ENCODE results near the gene AUTS2.

The AUTS2 gene

GRCh38 chr7:69825113-69825972 lies 227.1 kb downstream of the AUTS2 start:
- peak; percentile 13 for DNase-seq

- no peak for DNase-seq
Observed at GRCh38 chr7:69826283-69826682, 228.0 kb downstream of the AUTS2 start.

GRCh38 chr7:69827140-69827539 lies 228.9 kb downstream of the AUTS2 start:
- DNase-seq = no peak

DNA sequence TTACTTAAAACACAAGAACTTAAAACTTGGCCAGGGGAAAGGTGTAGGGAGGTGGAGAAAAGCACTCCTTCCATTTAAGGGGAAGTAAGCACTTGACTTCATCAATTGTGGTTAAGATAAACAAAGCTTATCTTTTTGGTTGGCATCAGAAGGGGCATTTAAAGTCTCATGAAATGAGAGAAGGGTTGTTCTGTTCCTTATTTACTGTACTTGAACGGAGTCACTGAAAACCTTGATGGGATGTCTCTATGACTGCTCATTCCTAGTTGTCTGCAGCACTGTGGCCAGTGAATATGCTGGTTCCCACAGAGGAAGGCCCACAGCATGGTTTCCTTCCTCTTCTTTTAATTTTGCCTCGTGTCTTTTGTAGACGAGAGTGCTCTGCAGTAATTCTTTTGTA lies 229.3 kb downstream of the AUTS2 start:
- DNase-seq = no peak

DNA sequence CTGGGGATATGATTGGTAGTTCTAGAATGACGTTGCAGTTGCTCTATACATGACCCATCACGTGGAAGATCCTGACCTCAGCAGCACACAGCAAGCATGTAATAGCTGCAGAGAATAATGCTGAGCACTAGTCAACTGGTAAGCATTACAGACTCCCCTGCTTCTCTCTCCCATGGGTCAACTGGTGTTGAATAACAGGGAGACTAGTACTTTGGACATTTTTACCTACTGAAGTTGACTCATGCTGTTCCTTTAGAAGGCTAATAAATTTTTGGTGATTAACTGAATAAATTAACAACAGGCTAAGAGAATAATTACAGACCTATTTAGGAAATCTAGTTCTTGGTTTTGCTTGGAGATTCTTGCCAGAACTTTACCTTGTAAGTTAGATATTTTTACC lies 234.1 kb downstream of the AUTS2 start:
- DNase-seq = no peak

- DNase-seq = no peak
Observed at GRCh38 chr7:69833964-69834363, 235.7 kb downstream of the AUTS2 start.

DNA sequence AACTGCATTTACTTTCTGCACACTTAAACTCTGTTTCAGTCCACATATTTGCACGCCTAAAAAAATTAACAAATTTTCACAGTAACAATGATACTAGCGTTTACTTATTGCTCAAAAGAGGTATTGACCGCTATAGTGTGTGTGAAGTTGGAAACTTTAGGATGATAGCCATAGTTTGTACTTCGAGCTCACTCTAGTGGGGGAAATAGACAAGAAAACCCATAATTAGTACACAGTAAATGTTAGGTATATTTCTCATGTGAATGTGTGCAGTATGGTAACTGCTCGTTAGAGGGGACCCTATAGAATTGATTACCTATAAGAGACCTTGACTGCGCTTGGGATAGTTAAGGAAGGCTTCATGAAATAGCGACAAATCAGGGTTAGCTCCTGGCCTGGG lies 238.4 kb downstream of the AUTS2 start:
- no peak for DNase-seq

DNA sequence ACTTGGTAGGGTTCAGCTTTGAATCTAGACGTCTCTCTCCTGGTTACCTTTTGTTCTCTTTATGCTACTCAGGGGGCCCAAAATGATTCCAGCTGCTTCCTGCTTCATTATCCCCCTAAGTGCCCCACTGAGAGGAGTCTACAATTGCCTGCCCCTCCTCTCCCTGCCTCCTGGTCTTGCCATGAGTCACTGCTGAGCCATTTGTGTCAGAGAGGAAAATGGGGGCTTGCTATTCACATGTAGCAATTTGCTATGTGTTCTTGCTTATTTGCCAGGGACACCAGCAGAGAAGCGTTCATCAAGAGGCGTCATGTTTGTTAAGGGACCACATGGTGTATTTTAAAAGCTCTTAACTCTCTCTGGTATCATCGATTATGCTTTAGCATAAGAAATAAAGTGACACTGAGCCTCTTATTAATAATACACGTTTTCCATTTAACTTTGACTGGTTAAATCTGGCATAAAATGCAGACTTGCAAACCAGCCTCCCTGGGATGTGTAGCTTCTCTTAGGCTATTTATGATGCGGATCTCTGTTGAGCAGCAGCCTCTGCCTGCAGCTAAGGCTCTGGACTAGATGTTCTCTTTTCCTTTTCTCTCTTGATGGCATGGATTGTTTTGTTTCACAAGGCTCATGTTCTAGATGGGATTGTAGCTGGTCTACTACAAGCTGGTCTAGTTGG lies 239.3 kb downstream of the AUTS2 start:
- no peak for DNase-seq

DNA sequence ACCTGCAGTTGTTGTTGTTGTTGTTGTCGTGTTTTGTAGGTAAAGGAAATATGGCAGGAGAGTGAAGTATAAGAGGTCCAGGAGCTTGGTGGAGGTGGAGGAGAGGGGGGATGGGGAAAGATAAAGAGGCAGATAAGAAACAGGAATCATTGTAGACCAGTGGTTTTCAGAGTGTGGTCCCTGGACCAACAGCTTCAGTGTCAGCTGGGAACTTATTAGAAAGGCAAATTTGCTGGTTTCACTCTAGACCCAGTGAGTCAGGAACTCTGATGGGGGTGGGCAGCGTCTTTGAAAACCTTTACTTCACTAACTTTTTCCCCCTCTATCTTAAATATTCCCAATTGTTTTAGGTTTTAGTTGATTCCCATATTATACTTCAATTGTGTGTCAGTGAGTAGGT lies 241.5 kb downstream of the AUTS2 start:
- no peak for DNase-seq

DNA sequence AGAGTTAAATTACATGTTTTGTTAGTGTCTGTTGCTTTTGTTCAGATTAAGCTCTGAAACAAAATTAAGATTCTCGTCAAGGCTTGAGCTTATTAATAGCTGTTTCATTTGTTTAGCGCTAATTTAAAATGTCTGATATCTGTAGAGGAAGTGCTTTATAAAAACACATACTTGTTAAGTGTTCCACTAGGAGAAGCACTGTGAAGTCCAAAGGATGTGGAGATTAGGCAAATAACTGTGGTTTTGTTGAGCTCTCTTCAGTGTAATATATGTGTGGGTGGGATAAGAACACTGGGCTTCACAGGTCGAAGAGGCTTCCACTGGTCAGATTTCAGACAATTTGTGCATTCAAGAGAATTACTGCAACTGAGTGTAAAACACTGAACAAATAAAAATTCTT lies 242.0 kb downstream of the AUTS2 start:
- no peak for DNase-seq

GRCh38 chr7:69843653-69844052 lies 245.4 kb downstream of the AUTS2 start:
- no peak for DNase-seq

GRCh38 chr7:69844264-69844868 lies 246.1 kb downstream of the AUTS2 start:
- no peak for DNase-seq

DNA sequence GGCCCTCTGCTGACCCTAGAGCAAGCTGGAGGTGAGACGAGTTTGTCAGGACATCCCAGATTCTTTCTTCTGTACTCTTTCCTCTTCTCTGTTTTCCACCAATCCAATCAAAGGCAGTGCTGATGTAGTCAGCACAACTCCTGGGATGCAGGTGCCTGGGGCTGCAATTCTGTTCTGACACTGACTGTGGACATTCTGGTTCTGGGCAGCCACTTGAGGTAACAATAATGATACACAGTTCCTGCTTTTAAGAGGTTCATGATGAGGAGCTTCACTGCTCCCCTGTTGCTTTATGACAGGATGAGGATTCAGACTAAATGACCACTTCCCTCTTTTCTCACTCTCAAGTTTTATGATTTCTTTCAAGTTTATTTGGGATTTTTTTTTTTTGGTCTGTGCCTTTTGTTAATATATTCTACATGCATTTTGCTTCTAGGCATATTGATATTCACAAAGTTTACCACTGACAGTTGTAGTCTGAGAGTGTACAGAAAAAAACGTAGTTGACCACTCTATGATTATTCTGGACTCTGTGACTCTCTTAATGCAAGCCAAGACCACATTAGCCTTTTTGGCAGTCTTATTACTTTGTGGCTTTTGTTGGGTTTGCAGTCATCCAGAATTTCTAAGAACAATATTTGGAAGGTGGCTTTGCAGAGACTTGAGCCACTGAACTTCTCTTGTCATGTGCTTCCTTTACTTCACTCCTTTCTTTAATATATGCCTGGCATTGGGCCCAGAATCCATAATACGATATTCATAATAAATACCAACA lies 247.6 kb downstream of the AUTS2 start:
- DNase-seq = peak; percentile 7

DNA sequence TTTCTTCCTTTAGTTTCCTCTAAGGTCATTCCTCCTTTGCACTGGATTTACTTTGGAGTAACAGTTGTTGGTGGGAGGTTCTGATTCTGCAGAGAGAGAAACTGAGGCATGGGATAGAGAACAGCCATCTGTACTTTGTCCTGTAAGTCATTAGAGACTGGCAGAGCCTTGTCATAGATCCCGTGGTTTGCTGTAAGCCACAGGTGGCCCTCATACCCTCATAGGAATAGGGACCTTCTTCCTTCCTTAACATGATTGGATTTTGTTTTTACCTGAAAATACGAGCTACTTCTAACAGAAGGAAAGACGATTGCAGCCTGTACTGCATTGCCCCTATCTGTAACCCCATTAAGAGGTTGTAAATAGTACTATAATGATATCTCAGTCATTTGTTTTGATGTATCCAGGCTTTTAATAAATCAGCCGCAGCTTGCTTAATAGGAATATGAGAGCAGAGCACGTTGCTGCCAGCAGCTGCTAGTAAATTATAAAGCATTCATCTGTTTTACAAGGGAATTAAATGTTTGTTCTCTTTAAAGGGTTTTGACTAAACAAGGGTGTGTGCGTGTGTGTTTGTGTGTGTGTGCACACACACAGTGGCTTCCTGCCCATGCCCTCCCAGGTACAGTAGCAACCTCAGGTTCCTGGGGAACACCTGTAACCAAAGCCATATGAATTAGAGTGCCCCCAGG lies 249.8 kb downstream of the AUTS2 start:
- no peak for DNase-seq

- no peak for DNase-seq
Observed at GRCh38 chr7:69849268-69849667, 251.0 kb downstream of the AUTS2 start.

GRCh38 chr7:69857014-69857413 lies 258.7 kb downstream of the AUTS2 start:
- no peak for DNase-seq

- no peak for DNase-seq
Observed at GRCh38 chr7:69858471-69858870, 260.2 kb downstream of the AUTS2 start.

GRCh38 chr7:69859342-69859741 lies 261.1 kb downstream of the AUTS2 start:
- no peak for DNase-seq

GRCh38 chr7:69860486-69860885 lies 262.2 kb downstream of the AUTS2 start:
- DNase-seq = no peak

GRCh38 chr7:69860941-69861622 lies 262.8 kb downstream of the AUTS2 start:
- no peak for DNase-seq

DNA sequence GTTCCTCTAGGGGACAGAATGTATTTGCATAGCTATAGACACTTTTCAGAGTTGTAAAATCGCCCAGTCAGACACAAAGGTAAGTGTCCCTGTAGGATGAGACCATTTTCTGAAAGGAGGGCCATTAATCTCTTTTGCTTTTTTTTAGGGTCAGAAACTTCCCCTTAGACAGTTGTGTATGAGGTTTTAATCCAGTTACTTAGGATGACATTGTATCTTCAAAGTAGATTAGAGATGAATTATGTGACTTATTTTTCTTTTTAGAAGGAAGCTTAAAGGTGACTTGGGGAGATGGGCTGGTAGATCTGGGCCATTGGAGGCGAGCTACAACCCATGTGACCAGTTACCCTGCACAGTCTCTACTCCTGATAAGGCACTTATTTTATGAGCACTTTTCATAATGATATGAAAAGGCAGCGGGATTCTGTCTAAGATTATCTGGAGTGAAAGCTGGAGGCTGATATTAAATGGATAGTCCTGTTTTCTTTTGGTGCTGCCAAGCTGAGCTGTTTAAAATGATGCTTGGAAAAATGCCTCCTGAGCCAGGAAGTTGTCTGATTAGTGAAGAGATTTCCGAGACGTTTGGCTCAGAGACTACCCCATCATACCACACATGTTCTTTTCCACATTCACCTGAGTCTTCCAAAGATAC lies 264.3 kb downstream of the AUTS2 start:
- no peak for DNase-seq
